ENCODE results near the gene CDH4. TPM values are rescaled to one million over a fixed set of nuclear protein-coding genes. Genes with fewer than 3 reads are reported as not detected.

CDH4 gene
- total and polyA plus RNA-seq, 2 donors (not counting 1 experiment from before 2014, with no cell fraction given): not detected

DNA sequence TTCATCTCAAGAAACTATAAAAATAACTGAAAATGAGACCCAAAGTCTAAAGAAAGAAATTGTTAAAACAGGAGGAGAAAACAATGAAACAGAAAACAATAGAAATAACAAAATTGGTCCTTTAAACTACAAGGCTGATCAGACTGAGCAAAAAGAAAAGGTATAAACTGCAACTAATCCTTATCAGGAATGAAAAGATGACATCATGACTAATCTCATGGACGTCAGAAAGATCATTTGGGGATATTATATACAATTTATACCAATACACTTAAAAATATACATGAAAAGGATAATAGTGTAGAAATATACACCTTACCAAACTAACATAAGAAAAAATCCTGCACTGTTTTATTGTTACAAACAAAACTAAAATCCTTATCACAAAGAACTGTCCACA lies 498.0 kb downstream of the CDH4 start:
- no peaks in the 10 kb centered on the region for H3K27me3 ChIP-seq (replicated peaks in 1 of 4; ENCODE audit: control extremely low read depth in 1 of 4, control insufficient read depth in 3 of 4, insufficient read depth in 4 of 4, low read length in 3 of 4)
- H2AFZ ChIP-seq (ENCODE audit: insufficient read depth, low read depth, low read length, poor library complexity, severe bottlenecking): no peak overlapping the region
- H3K4me1 ChIP-seq (ENCODE audit: control insufficient read depth in 2 of 2, insufficient read depth in 2 of 2, low read length in 2 of 2): no peaks in the 10 kb centered on the region
- Mint-ChIP-seq H3K4me1 (no peaks in the 10 kb centered on the region), H3K9me3 (ENCODE audit: insufficient read depth) (peaks cover 14% of the 10 kb centered on the region), H3K27me3 (no peaks in the 10 kb centered on the region), H3K27ac (no peak overlapping the region), H3K4me3 (no peak overlapping the region)
- H3K9me3 ChIP-seq (ENCODE audit: control extremely low read depth in 1 of 3, control insufficient read depth in 2 of 3, insufficient read depth in 1 of 3, low read length in 2 of 3): peaks cover 0 to 27% (median 1%) of the 10 kb centered on the region in 3 donors
- no peaks in the 10 kb centered on the region for H3K36me3 ChIP-seq (replicated peaks in 1 of 2; ENCODE audit: control extremely low read depth in 1 of 2, control insufficient read depth in 1 of 2, extremely low read depth in 1 of 2, insufficient read depth in 2 of 2, low read length in 1 of 2)
- H4K20me1 ChIP-seq (ENCODE audit: control insufficient read depth, insufficient read depth, low read length, poor library complexity, severe bottlenecking): no peaks in the 10 kb centered on the region
- no peaks in the 10 kb centered on the region for H3K79me2 ChIP-seq (ENCODE audit: control insufficient read depth, insufficient read depth, low read length)
- POLR2A ChIA-PET: no interaction called here
- no CpG with 5 or more reads among the region's 1 CpG for WGBS (ENCODE audit: insufficient coverage)
- DNase-seq: no peak
- no peak overlapping the region for H3K27ac ChIP-seq (ENCODE audit: low read length in 2 of 2)
- no peak for ATAC-seq (ENCODE audit: low read depth)
- CTCF ChIA-PET: no interaction called here
- intact Hi-C loops (cut with micrococcal nuclease): no loop called here
- no peak overlapping the region for H3K4me3 ChIP-seq (ENCODE audit: control extremely low read depth in 1 of 5, extremely low read depth in 1 of 5, insufficient read depth in 1 of 5, low read depth in 2 of 5, low read length in 4 of 5)
- TF ChIP-seq EZH2 (IDR thresholded peaks at IDR 0.05; ENCODE audit: borderline replicate concordance, insufficient read depth, low read depth, low read length, poor library complexity, severe bottlenecking): no peak
- TF ChIP-seq, protein P1, sequence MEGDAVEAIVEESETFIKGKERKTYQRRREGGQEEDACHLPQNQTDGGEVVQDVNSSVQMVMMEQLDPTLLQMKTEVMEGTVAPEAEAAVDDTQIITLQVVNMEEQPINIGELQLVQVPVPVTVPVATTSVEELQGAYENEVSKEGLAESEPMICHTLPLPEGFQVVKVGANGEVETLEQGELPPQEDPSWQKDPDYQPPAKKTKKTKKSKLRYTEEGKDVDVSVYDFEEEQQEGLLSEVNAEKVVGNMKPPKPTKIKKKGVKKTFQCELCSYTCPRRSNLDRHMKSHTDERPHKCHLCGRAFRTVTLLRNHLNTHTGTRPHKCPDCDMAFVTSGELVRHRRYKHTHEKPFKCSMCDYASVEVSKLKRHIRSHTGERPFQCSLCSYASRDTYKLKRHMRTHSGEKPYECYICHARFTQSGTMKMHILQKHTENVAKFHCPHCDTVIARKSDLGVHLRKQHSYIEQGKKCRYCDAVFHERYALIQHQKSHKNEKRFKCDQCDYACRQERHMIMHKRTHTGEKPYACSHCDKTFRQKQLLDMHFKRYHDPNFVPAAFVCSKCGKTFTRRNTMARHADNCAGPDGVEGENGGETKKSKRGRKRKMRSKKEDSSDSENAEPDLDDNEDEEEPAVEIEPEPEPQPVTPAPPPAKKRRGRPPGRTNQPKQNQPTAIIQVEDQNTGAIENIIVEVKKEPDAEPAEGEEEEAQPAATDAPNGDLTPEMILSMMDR (IDR thresholded peaks at IDR 0.05): no peak
- H3K9ac ChIP-seq (ENCODE audit: low read length): no peak overlapping the region
- no peak overlapping the region for H3K4me2 ChIP-seq (replicated peaks; ENCODE audit: low read depth, low read length, poor library complexity, severe bottlenecking)

DNA sequence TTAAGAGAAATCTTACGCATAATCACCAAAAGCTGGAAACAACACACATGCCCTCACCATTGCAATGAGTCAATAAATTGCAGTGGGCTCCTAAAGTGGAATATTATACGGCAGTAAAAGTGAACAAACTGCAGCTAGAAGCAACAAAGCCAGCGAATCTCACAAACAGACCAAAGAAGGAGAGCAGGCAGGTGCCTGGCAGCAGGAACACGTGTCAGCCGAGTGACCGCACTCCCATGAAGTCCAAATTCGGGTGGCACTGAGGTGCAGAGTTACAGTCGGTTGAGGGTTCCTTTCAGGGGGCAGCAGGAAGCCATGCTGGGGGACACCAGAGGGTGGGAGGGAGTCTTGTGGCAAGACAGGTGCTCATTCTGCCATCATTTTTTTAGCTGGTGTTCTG lies 500.5 kb downstream of the CDH4 start:
- no peak overlapping the region for H3K9ac ChIP-seq (ENCODE audit: low read length)
- Mint-ChIP-seq H3K9me3 (ENCODE audit: insufficient read depth) (peaks cover 11% of the 10 kb centered on the region), H3K27me3 (no peaks in the 10 kb centered on the region), H3K4me1 (no peaks in the 10 kb centered on the region), H3K4me3 (no peak overlapping the region), H3K27ac (no peak overlapping the region)
- intact Hi-C loops (cut with micrococcal nuclease): no loop called here
- H3K4me2 ChIP-seq (replicated peaks; ENCODE audit: low read depth, low read length, poor library complexity, severe bottlenecking): no peak overlapping the region
- CTCF ChIA-PET: no interaction called here
- peaks cover 0 to 18% (median 1%) of the 10 kb centered on the region in 3 donors for H3K9me3 ChIP-seq (ENCODE audit: control extremely low read depth in 1 of 3, control insufficient read depth in 2 of 3, insufficient read depth in 1 of 3, low read length in 2 of 3)
- H3K36me3 ChIP-seq (replicated peaks in 1 of 2; ENCODE audit: control extremely low read depth in 1 of 2, control insufficient read depth in 1 of 2, extremely low read depth in 1 of 2, insufficient read depth in 2 of 2, low read length in 1 of 2): no peaks in the 10 kb centered on the region
- no peak overlapping the region for H2AFZ ChIP-seq (ENCODE audit: insufficient read depth, low read depth, low read length, poor library complexity, severe bottlenecking)
- no peaks in the 10 kb centered on the region for H3K4me1 ChIP-seq (ENCODE audit: control insufficient read depth in 2 of 2, insufficient read depth in 2 of 2, low read length in 2 of 2)
- H3K4me3 ChIP-seq (ENCODE audit: control extremely low read depth in 1 of 5, extremely low read depth in 1 of 5, insufficient read depth in 1 of 5, low read depth in 2 of 5, low read length in 4 of 5): no peak overlapping the region
- POLR2A ChIA-PET: no interaction called here
- DNase-seq (no peak), ATAC-seq (ENCODE audit: low read depth) (no peak)
- H3K27ac ChIP-seq (ENCODE audit: low read length in 2 of 2): no peak overlapping the region
- WGBS (ENCODE audit: insufficient coverage): 85% methylated on average over 6 of the region's 8 CpGs
- TF ChIP-seq, protein P1 (IDR thresholded peaks at IDR 0.05): no peak
- TF ChIP-seq EZH2 (IDR thresholded peaks at IDR 0.05; ENCODE audit: borderline replicate concordance, insufficient read depth, low read depth, low read length, poor library complexity, severe bottlenecking): no peak
- no peaks in the 10 kb centered on the region for H3K79me2 ChIP-seq (ENCODE audit: control insufficient read depth, insufficient read depth, low read length)
- no peaks in the 10 kb centered on the region for H4K20me1 ChIP-seq (ENCODE audit: control insufficient read depth, insufficient read depth, low read length, poor library complexity, severe bottlenecking)
- H3K27me3 ChIP-seq (replicated peaks in 1 of 4; ENCODE audit: control extremely low read depth in 1 of 4, control insufficient read depth in 3 of 4, insufficient read depth in 4 of 4, low read length in 3 of 4): no peaks in the 10 kb centered on the region

Data from B cell (primary cell).